22Rv1 (cell line): ENCODE measurements around the gene SNX25.
"Not testable (repeated sequence)": the region's sequence is repeated elsewhere in the genome, so short reads cannot be mapped to it uniquely, and the experiment has no call there.

Experiments used
- CTCF ChIP-seq: fragments of 450-650 bp; IDR thresholded peaks from 2 replicates; pipeline ENCODE4 v1.5.1; 2017; ENCODE audit warnings: mild to moderate bottlenecking
- ZFX ChIP-seq: fragments of 450-650 bp; IDR thresholded peaks from 2 replicates; pipeline ENCODE4 v1.6.1; 2017; ENCODE audit warnings: antibody characterized with exemption, borderline replicate concordance

DNA sequence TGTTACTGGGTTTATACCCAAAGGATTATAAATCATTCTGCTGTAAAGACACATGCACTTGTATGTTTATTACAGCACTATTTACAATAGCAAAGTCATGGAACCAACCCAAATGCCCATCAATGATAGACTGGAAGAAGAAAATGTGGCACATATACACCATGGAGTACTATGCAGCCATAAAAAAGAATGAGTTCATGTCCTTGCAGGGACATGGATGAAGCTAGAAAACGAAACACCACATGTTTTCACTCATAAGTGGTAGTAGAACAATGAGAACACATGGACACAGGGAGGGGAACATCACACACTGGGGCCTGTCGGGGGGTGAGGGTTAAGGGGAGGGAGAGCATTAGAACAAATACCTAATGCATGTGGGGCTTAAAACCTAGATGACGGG, 108.1 kb downstream of the SNX25 start:
- TF ChIP-seq CTCF, ZFX: not testable (repeated sequence)
